OCI-LY1 (cell line): Measurements from ENCODE around the gene PATE1.
"Not testable (repeated sequence)": the region's sequence is repeated elsewhere in the genome, so short reads cannot be mapped to it uniquely, and the experiment has no call there.

Source experiments
- H2AFZ ChIP-seq: fragments of 200-600 bp; sonication (generic), shearing (Covaris generic); 2 replicates; pipeline ENCODE4 v1.6.0; 2014; ENCODE audit warnings: antibody characterized with exemption, mild to moderate bottlenecking, low read length
- H3F3A ChIP-seq: fragments of 200-600 bp; sonication (generic), shearing (Covaris generic); 2 replicates; pipeline ENCODE4 v1.6.0; 2014; ENCODE audit warnings: mild to moderate bottlenecking, antibody characterized with exemption, low read length, moderate library complexity; ENCODE audit not compliant: insufficient read depth
- H3K27ac ChIP-seq: fragments of 200-600 bp; sonication (generic); 2 replicates; pipeline ENCODE4 v1.5.1; 2014; ENCODE audit warnings: low read length, mixed run types, mild to moderate bottlenecking, low read depth; ENCODE audit not compliant: poor library complexity, severe bottlenecking
- H3K27me3 ChIP-seq: fragments of 200-600 bp; sonication (generic); 2 replicates; pipeline ENCODE4 v1.6.0; 2014; ENCODE audit warnings: antibody characterized with exemption, mild to moderate bottlenecking, low read length, moderate library complexity; ENCODE audit not compliant: insufficient read depth
- H3K36me3 ChIP-seq: fragments of 200-600 bp; sonication (generic); 2 replicates; pipeline ENCODE4 v1.6.1; 2014; ENCODE audit warnings: mild to moderate bottlenecking, antibody characterized with exemption, low read length, moderate library complexity, mixed read lengths; ENCODE audit not compliant: insufficient read depth
- H3K4me1 ChIP-seq: fragments of 200-600 bp; sonication (generic); 2 replicates; pipeline ENCODE4 v1.5.1; 2014; ENCODE audit warnings: mild to moderate bottlenecking, low read length, moderate library complexity; ENCODE audit not compliant: insufficient read depth, severe bottlenecking
- H3K4me2 ChIP-seq: fragments of 200-600 bp; sonication (generic), shearing (Covaris generic); 2 replicates; pipeline ENCODE4 v1.6.1; 2014; ENCODE audit warnings: low read length
- H3K4me3 ChIP-seq: fragments of 200-600 bp; sonication (generic); 2 replicates; pipeline ENCODE4 v1.5.1; 2014; ENCODE audit warnings: low read length, low read depth, mild to moderate bottlenecking, mixed read lengths; ENCODE audit not compliant: poor library complexity, severe bottlenecking
- H3K79me2 ChIP-seq: fragments of 200-600 bp; shearing (Covaris generic); 2 replicates; pipeline ENCODE4 v1.6.1; 2016; ENCODE audit warnings: mixed run types, low read length, mixed read lengths; ENCODE audit not compliant: insufficient read depth
- H3K9ac ChIP-seq: fragments of 200-600 bp; sonication (generic), shearing (Covaris generic); 2 replicates; pipeline ENCODE4 v1.6.1; 2014; ENCODE audit warnings: mild to moderate bottlenecking, low read length, mixed read lengths
- H3K9me2 ChIP-seq: fragments of 200-600 bp; sonication (generic), shearing (Covaris generic); 2 replicates; pipeline ENCODE4 v1.6.1; 2014; ENCODE audit warnings: low read depth, mild to moderate bottlenecking, low read length, mixed read lengths
- H3K9me3 ChIP-seq: fragments of 200-600 bp; shearing (Covaris generic); 2 replicates; pipeline ENCODE4 v1.6.1; 2014; ENCODE audit warnings: low read length, mixed read lengths
- H4K20me1 ChIP-seq: fragments of 200-600 bp; sonication (generic), shearing (Covaris generic); 2 replicates; pipeline ENCODE4 v1.6.0; 2016; ENCODE audit warnings: mild to moderate bottlenecking, low read length; ENCODE audit not compliant: insufficient read depth
- CTCF ChIP-seq: fragments of 200-600 bp; sonication (generic), shearing (Covaris generic); IDR thresholded peaks from 2 replicates; pipeline ENCODE4 v1.5.1; 2017; ENCODE audit warnings: mild to moderate bottlenecking, antibody characterized with exemption, low read length, moderate library complexity, mixed read lengths
- EZH2 ChIP-seq: fragments of 200-600 bp; sonication (generic), shearing (Covaris generic); IDR thresholded peaks from 2 replicates; pipeline ENCODE4 v1.8.0; 2017; ENCODE audit warnings: borderline replicate concordance, mixed run types, mild to moderate bottlenecking, antibody characterized with exemption, low read length, moderate library complexity, mixed read lengths

PATE1 gene

GRCh38 chr11:125745979-125746378 lies at the start of gene PATE1:
TSS of gene PATE1 (plus strand) at chr11:125746279. CDS start at chr11:125746305, 26 bp downstream.
- Histone ChIP-seq H3K4me3 (no peak within 1 kb of the TSS), H2AFZ (no peak within 1 kb of the TSS), H3K9ac (no peak within 1 kb of the TSS), H3K4me2 (no peak within 1 kb of the TSS), H3K9me3 (no peaks in the 10 kb centered on the region), H3K27ac (no peak within 1 kb of the TSS), H3F3A (no peaks in the 10 kb centered on the region), H3K4me1 (no peaks in the 10 kb centered on the region), H3K27me3 (no peaks in the 10 kb centered on the region), H4K20me1 (no peaks in the 10 kb centered on the region), H3K9me2 (no peaks in the 10 kb centered on the region), H3K36me3 (no peaks in the 10 kb centered on the region), H3K79me2 (no peaks in the 10 kb centered on the region)
- TF ChIP-seq EZH2 = no peak
- TF ChIP-seq CTCF = no peak

- H3K36me3 ChIP-seq = no peaks in the 10 kb centered on the region
- TF ChIP-seq CTCF (no peak), EZH2 (no peak)
- H3K4me3 ChIP-seq = no peak overlapping the region
- H3K4me1 ChIP-seq = no peaks in the 10 kb centered on the region
- no peaks in the 10 kb centered on the region for H3K9me3 ChIP-seq
- no peak overlapping the region for H3K27ac ChIP-seq
- no peaks in the 10 kb centered on the region for H3K27me3 ChIP-seq
- H3K9ac ChIP-seq = no peak overlapping the region
- H4K20me1 ChIP-seq = no peaks in the 10 kb centered on the region
- H2AFZ ChIP-seq = no peak overlapping the region
- no peaks in the 10 kb centered on the region for H3F3A ChIP-seq
- no peak overlapping the region for H3K4me2 ChIP-seq
- H3K79me2 ChIP-seq = no peaks in the 10 kb centered on the region
- no peaks in the 10 kb centered on the region for H3K9me2 ChIP-seq
These were observed 45.0 kb upstream of the PATE1 start for GRCh38 chr11:125701018-125701610.

GRCh38 chr11:125701858-125702621 lies 44.0 kb upstream of the PATE1 start:
- no peak for TF ChIP-seq CTCF
- no peak for TF ChIP-seq EZH2
- H3K27ac ChIP-seq = no peak overlapping the region
- no peak overlapping the region for H2AFZ ChIP-seq
- H3K4me1 ChIP-seq = no peaks in the 10 kb centered on the region
- no peaks in the 10 kb centered on the region for H4K20me1 ChIP-seq
- H3K9me2 ChIP-seq = no peaks in the 10 kb centered on the region
- H3K9ac ChIP-seq = no peak overlapping the region
- H3K4me2 ChIP-seq = no peak overlapping the region
- H3K79me2 ChIP-seq = no peaks in the 10 kb centered on the region
- H3K9me3 ChIP-seq = no peaks in the 10 kb centered on the region
- no peaks in the 10 kb centered on the region for H3K36me3 ChIP-seq
- no peaks in the 10 kb centered on the region for H3F3A ChIP-seq
- no peaks in the 10 kb centered on the region for H3K27me3 ChIP-seq
- H3K4me3 ChIP-seq = no peak overlapping the region

- H4K20me1 ChIP-seq, H3K4me1 ChIP-seq, H3K36me3 ChIP-seq, H3F3A ChIP-seq, H2AFZ ChIP-seq, H3K4me2 ChIP-seq, H3K9ac ChIP-seq, H3K27ac ChIP-seq, H3K9me3 ChIP-seq, H3K9me2 ChIP-seq, H3K27me3 ChIP-seq, H3K79me2 ChIP-seq, H3K4me3 ChIP-seq: not testable (repeated sequence)
These were observed 41.4 kb upstream of the PATE1 start for GRCh38 chr11:125704686-125705085.
